Liver (tissue), 9 donors: Measurements from ENCODE around the gene CSMD2. TPM values are rescaled to one million over a fixed set of nuclear protein-coding genes. Genes with fewer than 3 reads are reported as not detected.

Source experiments
- DNase-seq: peaks from one replicate; pipeline ENCODE4 v3.0.0-alpha.2; 2017; ENCODE audit warnings: low spot score
- H3K27ac ChIP-seq, 2 donors: one replicate each; pipeline ENCODE4 v1.7.0; 2013; ENCODE audit warnings: inconsistent platforms in 2 of 2, low read length in 2 of 2, control low read depth in 1 of 2, low read depth in 1 of 2, mild to moderate bottlenecking in 1 of 2
- H3K27me3 ChIP-seq, 4 donors: one replicate each; pipeline versions ENCODE4 v1.6.1 to v1.7.0; 2013; ENCODE audit warnings: low read length in 3 of 4, inconsistent platforms in 1 of 4, mild to moderate bottlenecking in 1 of 4, moderate library complexity in 1 of 4; ENCODE audit not compliant: control insufficient read depth in 4 of 4, insufficient read depth in 4 of 4
- H3K36me3 ChIP-seq, 4 donors: one replicate each; pipeline versions ENCODE4 v1.6.1 to v1.7.0; 2013; ENCODE audit warnings: low read length in 3 of 4, mild to moderate bottlenecking in 3 of 4, low read depth in 1 of 4, moderate library complexity in 1 of 4; ENCODE audit not compliant: control insufficient read depth in 4 of 4, insufficient read depth in 3 of 4
- H3K4me1 ChIP-seq, 4 donors: one replicate each; pipeline versions ENCODE4 v1.6.1 to v1.7.0; 2013; ENCODE audit warnings: low read length in 3 of 4, mild to moderate bottlenecking in 3 of 4, moderate library complexity in 1 of 4; ENCODE audit not compliant: control insufficient read depth in 4 of 4, insufficient read depth in 4 of 4
- H3K4me3 ChIP-seq, 3 donors: one replicate each; pipeline versions ENCODE4 v1.6.1 to v1.7.0; 2013; ENCODE audit warnings: low read length in 3 of 3, control low read depth in 1 of 3, low read depth in 1 of 3, mild to moderate bottlenecking in 1 of 3
- H3K9ac ChIP-seq, 2 donors: one replicate each; pipeline ENCODE4 v1.7.0; 2013; ENCODE audit warnings: low read length in 2 of 2, mild to moderate bottlenecking in 2 of 2, moderate library complexity in 2 of 2, control low read depth in 1 of 2, low read depth in 1 of 2
- H3K9me3 ChIP-seq, 4 donors: one replicate each; pipeline versions ENCODE4 v1.6.1 to v1.7.0; 2013; ENCODE audit warnings: low read length in 3 of 4; ENCODE audit not compliant: control insufficient read depth in 4 of 4
- ATF3 ChIP-seq: IDR thresholded peaks from 2 replicates; pipeline ENCODE4 v1.6.1; 2016; ENCODE audit warnings: antibody characterized with exemption
- CTCF ChIP-seq: fragments of 150-350 bp; IDR thresholded peaks from 2 replicates; pipeline ENCODE4 v1.5.1; 2017; ENCODE audit warnings: improper control_type of control experiment, low read depth, low read length; ENCODE audit not compliant: missing input control
- EGR1 ChIP-seq, 2 donors: IDR thresholded peaks; 2 replicates each; pipeline ENCODE4 v1.6.1; 2016 to 2018; ENCODE audit warnings: antibody characterized with exemption in 2 of 2, low read depth in 2 of 2
- FOXA1 ChIP-seq: IDR thresholded peaks from 2 replicates; pipeline ENCODE4 v1.6.1; 2016; ENCODE audit warnings: antibody characterized with exemption
- FOXA2 ChIP-seq: IDR thresholded peaks from 2 replicates; pipeline ENCODE4 v1.6.1; 2016; ENCODE audit warnings: antibody characterized with exemption
- GABPA ChIP-seq, 2 donors: IDR thresholded peaks in 1 of 2; conservative IDR thresholded peaks in 1 of 2; 2 replicates each; pipeline ENCODE4 v1.6.1; 2016; ENCODE audit warnings: antibody characterized with exemption in 2 of 2, mild to moderate bottlenecking in 1 of 2, moderate library complexity in 1 of 2
- HNF4A ChIP-seq, 2 donors: conservative IDR thresholded peaks; 2 replicates each; pipeline ENCODE4 v1.6.1; 2016; ENCODE audit warnings: antibody characterized with exemption in 2 of 2, mild to moderate bottlenecking in 2 of 2
- RAD21 ChIP-seq, 2 donors: IDR thresholded peaks; 2 replicates each; pipeline ENCODE4 v1.6.1; 2016; ENCODE audit warnings: antibody characterized with exemption in 2 of 2, mild to moderate bottlenecking in 2 of 2
- SP1 ChIP-seq: IDR thresholded peaks from 2 replicates; pipeline ENCODE4 v1.6.1; 2018; ENCODE audit warnings: antibody characterized with exemption, mild to moderate bottlenecking
- TAF1 ChIP-seq: conservative IDR thresholded peaks from 2 replicates; pipeline ENCODE4 v1.6.1; 2016; ENCODE audit warnings: antibody characterized with exemption, mild to moderate bottlenecking
- WGBS: extraction: QIAGEN DNeasy Blood & Tissue Kit; methylation state at CpG from one replicate; pipeline ENCODE4 v1.1.7; 2013; 5-methylcytosine and 5-hydroxymethylcytosine counted together
- polyA plus RNA-seq, 2 donors: library from polyadenylated mRNA; stranded (reverse) in 1 of 2; unstranded in 1 of 2; fragments of 200-250 nt in 1 of 2; fragments of >200 nt in 1 of 2; fragmentation: Nextera tagmentation in 1 of 2; extraction: Ambion mirVana in 1 of 2; gene quantifications; one replicate each; pipeline versions ENCODE4 v1.2.1 to v1.2.3, GENCODE V29; 2013 to 2015
- total RNA-seq, 2 donors: library from RNA; depleted of rRNA; stranded (reverse); fragments of >200 nt; gene quantifications; one replicate each; pipeline ENCODE4 v1.2.3, GENCODE V29; 2014
- TF ChIP-seq, protein P1 (sequence below): IDR thresholded peaks from 2 replicates; pipeline ENCODE4 v1.6.1; 2016; ENCODE audit warnings: antibody characterized with exemption
- donor health status: healthy.
- donor health status: healthy.
- donor health status: healthy.
- donor health status: healthy.
- donor health status: healthy.

Gene CSMD2
- total and polyA plus RNA-seq, 4 donors, result 0.08 to 0.09 TPM; not detected in 2

DNA sequence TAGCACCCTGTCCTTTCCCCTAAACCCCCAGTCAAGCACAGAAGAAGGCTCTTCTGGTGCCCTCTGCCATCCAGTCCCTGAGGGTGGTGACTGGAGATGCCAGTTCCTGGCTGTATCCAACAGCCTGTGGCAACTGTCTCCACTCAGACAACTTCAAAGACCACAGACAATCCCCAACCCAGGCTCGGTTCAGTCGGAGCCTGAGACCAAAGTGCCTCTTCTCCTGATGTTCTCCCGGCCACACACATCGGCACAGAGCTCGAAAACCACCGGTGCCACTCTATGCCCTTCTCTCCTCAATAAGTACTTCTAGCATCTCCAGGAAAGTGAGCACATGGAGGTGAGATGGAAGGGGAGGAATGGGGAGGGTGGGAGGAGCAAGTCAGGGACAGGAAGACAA lies 340.7 kb downstream of the CSMD2 start:
- Histone ChIP-seq H3K4me1 (no peaks in the 10 kb centered on the region), H3K9me3 (no peaks in the 10 kb centered on the region), H3K36me3 (no peaks in the 10 kb centered on the region), H3K9ac (no peak overlapping the region), H3K4me3 (no peak overlapping the region), H3K27me3 (peaks cover 0 to 2% (median 0%) of the 10 kb centered on the region in 4 donors), H3K27ac (no peak overlapping the region)
- TF ChIP-seq HNF4A (conservative IDR thresholded peaks at IDR 0.05), result no peak
- TF ChIP-seq TAF1, result no peak
- no peak for TF ChIP-seq EGR1 (IDR thresholded peaks at IDR 0.05; ENCODE audit: low read depth in 2 of 2)
- TF ChIP-seq CTCF, result no peak
- DNase-seq, result no peak
- WGBS, result 83% methylated on average over 6 of the region's 6 CpGs

DNA sequence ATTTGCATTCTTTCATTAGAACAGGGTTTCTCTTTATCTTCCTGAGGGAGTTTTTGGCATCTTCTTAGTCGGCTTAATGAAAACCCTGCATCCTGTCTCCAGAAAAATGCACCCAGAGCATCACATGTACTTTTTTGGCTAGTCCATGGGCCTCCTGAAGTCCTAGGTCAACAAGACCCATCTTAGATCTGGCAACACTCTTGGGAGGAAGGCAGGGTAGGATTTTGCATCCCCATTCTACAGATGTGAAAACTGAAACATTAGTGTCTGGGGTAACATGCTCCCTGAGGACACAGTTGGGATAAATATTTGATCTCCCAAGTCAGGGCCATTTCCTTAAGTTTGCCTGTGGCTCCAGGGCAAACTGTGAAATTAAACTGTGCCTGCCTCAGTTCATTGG lies 341.2 kb downstream of the CSMD2 start:
- Histone ChIP-seq H3K27me3 (peaks cover 0 to 2% (median 0%) of the 10 kb centered on the region in 4 donors), H3K9me3 (no peaks in the 10 kb centered on the region), H3K36me3 (no peaks in the 10 kb centered on the region), H3K9ac (no peak overlapping the region), H3K4me3 (no peak overlapping the region), H3K27ac (no peak overlapping the region), H3K4me1 (no peaks in the 10 kb centered on the region)
- no peak for TF ChIP-seq CTCF
- TF ChIP-seq SP1, result no peak
- no peak for TF ChIP-seq GABPA (IDR thresholded peaks at IDR 0.05 in 1 of 2, conservative IDR thresholded peaks at IDR 0.05 in 1 of 2)
- no peak for TF ChIP-seq FOXA2
- no peak for TF ChIP-seq HNF4A (conservative IDR thresholded peaks at IDR 0.05)
- TF ChIP-seq ATF3, result no peak
- WGBS, result 61% methylated on average over 1 of the region's 1 CpG
- DNase-seq, result no peak

GRCh38 chr1:33823401-33823800 lies 341.6 kb downstream of the CSMD2 start:
- WGBS, result 92% methylated on average over 2 of the region's 2 CpGs
- H3K4me1 ChIP-seq, result no peaks in the 10 kb centered on the region
- H3K9ac ChIP-seq, result no peak overlapping the region
- peaks cover 0 to 2% (median 0%) of the 10 kb centered on the region in 4 donors for H3K27me3 ChIP-seq
- no peak overlapping the region for H3K27ac ChIP-seq
- no peak overlapping the region for H3K4me3 ChIP-seq
- H3K36me3 ChIP-seq, result no peaks in the 10 kb centered on the region
- no peaks in the 10 kb centered on the region for H3K9me3 ChIP-seq
- TF ChIP-seq TAF1 (no peak), RAD21 (IDR thresholded peaks at IDR 0.05) (no peak), ATF3 (no peak), FOXA1 (no peak)
- TF ChIP-seq, protein P1, sequence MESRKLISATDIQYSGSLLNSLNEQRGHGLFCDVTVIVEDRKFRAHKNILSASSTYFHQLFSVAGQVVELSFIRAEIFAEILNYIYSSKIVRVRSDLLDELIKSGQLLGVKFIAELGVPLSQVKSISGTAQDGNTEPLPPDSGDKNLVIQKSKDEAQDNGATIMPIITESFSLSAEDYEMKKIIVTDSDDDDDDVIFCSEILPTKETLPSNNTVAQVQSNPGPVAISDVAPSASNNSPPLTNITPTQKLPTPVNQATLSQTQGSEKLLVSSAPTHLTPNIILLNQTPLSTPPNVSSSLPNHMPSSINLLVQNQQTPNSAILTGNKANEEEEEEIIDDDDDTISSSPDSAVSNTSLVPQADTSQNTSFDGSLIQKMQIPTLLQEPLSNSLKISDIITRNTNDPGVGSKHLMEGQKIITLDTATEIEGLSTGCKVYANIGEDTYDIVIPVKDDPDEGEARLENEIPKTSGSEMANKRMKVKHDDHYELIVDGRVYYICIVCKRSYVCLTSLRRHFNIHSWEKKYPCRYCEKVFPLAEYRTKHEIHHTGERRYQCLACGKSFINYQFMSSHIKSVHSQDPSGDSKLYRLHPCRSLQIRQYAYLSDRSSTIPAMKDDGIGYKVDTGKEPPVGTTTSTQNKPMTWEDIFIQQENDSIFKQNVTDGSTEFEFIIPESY, result no peak
- no peak for DNase-seq
